ENCODE measurements around the gene SLX4.
"Not testable (repeated sequence)": the region's sequence is repeated elsewhere in the genome, so short reads cannot be mapped to it uniquely, and the experiment has no call there.

SLX4 gene, protein sequence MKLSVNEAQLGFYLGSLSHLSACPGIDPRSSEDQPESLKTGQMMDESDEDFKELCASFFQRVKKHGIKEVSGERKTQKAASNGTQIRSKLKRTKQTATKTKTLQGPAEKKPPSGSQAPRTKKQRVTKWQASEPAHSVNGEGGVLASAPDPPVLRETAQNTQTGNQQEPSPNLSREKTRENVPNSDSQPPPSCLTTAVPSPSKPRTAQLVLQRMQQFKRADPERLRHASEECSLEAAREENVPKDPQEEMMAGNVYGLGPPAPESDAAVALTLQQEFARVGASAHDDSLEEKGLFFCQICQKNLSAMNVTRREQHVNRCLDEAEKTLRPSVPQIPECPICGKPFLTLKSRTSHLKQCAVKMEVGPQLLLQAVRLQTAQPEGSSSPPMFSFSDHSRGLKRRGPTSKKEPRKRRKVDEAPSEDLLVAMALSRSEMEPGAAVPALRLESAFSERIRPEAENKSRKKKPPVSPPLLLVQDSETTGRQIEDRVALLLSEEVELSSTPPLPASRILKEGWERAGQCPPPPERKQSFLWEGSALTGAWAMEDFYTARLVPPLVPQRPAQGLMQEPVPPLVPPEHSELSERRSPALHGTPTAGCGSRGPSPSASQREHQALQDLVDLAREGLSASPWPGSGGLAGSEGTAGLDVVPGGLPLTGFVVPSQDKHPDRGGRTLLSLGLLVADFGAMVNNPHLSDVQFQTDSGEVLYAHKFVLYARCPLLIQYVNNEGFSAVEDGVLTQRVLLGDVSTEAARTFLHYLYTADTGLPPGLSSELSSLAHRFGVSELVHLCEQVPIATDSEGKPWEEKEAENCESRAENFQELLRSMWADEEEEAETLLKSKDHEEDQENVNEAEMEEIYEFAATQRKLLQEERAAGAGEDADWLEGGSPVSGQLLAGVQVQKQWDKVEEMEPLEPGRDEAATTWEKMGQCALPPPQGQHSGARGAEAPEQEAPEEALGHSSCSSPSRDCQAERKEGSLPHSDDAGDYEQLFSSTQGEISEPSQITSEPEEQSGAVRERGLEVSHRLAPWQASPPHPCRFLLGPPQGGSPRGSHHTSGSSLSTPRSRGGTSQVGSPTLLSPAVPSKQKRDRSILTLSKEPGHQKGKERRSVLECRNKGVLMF (N-terminal part only)

GRCh38 chr16:3611146-3611975 lies at the start of gene SLX4:
TSS of gene SLX4 (minus strand) at chr16:3611606. CDS start at chr16:3608964, 2,642 bp downstream.
- peak within 1 kb of the TSS; percentile 89 for H3K27ac Mint-ChIP-seq
- peaks cover 58% of the 10 kb centered on the region for H3K4me1 Mint-ChIP-seq
- no peaks in the 10 kb centered on the region for H3K36me3 Mint-ChIP-seq
- H3K4me3 Mint-ChIP-seq, result peak within 1 kb of the TSS; percentile 99
- no peaks in the 10 kb centered on the region for H3K9me3 Mint-ChIP-seq
- no peaks in the 10 kb centered on the region for H3K27me3 Mint-ChIP-seq

GRCh38 chr16:3659251-3659650 lies 47.8 kb upstream of the SLX4 start:
- Mint-ChIP-seq H3K4me1 (peaks cover 8% of the 10 kb centered on the region), H3K27me3 (no peaks in the 10 kb centered on the region), H3K27ac (peak overlapping the region; percentile 25), H3K4me3 (no peak overlapping the region), H3K9me3 (no peaks in the 10 kb centered on the region), H3K36me3 (peaks cover 6% of the 10 kb centered on the region)

GRCh38 chr16:3656491-3657468 lies 45.4 kb upstream of the SLX4 start:
- Mint-ChIP-seq H3K4me1 (peaks cover 10% of the 10 kb centered on the region), H3K36me3 (peaks cover 6% of the 10 kb centered on the region)

DNA sequence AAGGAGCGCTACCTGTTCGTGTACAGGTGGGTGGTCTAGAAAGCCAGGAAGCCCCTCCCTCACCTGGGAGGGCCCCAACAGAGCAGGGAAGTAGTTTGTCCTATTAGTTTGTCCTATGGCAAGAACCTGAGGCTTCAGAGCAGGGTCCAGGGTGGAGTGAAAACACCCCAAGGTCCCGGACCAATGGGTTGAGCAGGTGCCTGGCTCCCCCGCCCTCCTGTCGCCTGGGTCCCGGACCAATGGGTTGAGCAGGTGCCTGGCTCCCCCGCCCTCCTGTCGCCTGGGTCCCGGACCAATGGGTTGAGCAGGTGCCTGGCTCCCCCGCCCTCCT lies 44.7 kb upstream of the SLX4 start:
- not testable (repeated sequence) for H3K36me3 Mint-ChIP-seq, H3K27me3 Mint-ChIP-seq, H3K4me3 Mint-ChIP-seq, H3K4me1 Mint-ChIP-seq, H3K9me3 Mint-ChIP-seq, H3K27ac Mint-ChIP-seq

More at GRCh38 chr16:3656491-3657468, 45.4 kb upstream of the SLX4 start:
- H3K27ac Mint-ChIP-seq, result no peak overlapping the region
- no peak overlapping the region for H3K4me3 Mint-ChIP-seq
- no peaks in the 10 kb centered on the region for H3K27me3 Mint-ChIP-seq
- no peaks in the 10 kb centered on the region for H3K9me3 Mint-ChIP-seq

- Mint-ChIP-seq H3K27ac (no peak overlapping the region), H3K9me3 (no peaks in the 10 kb centered on the region), H3K4me1 (peaks cover 7% of the 10 kb centered on the region), H3K4me3 (no peak overlapping the region), H3K36me3 (peaks cover 4% of the 10 kb centered on the region), H3K27me3 (no peaks in the 10 kb centered on the region)
Measured at GRCh38 chr16:3655396-3656159, 44.2 kb upstream of the SLX4 start.

GRCh38 chr16:3655030-3655395 lies 43.6 kb upstream of the SLX4 start:
- Mint-ChIP-seq H3K36me3 (peaks cover 4% of the 10 kb centered on the region), H3K4me1 (peaks cover 7% of the 10 kb centered on the region)

DNA sequence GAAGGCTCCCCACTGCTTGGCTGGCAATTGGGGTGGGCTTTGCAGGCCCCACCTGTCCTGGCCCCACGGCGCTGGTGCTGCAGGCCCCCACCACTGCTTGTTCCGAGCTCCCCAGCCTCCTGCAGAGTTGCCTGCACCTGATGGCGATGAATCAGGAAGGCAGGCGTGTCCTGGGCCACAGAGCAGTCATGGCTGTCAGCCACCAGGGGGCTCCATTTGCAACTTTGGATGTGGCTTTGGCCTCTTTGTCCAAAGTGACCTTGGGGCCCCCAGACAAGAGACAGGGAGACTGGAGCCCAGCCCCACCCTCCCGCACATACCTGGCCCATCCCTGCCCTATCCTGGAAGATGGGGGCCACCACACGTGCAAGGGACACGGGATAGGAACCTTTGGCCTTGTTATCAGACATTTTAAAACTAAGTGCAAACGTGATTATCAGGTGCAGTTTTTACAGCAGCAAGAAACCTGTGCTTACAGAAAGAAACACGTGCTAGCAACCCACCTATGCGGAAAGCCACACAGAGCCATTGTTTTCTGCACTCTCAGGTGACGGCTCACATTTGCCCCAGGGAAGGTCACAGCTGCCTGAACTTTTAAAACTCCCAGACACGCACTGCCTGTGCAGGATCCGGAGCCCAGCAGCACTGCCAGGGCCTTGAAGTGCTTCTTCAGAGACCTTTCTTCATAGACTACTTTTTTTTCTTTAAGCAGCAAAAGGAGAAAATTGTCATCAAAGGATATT lies 43.0 kb upstream of the SLX4 start, which contains the start of gene DNASE1:
Gene DNASE1 (plus strand): TSS at position 443 of the 743 bp plus-strand sequence. CDS start 683 bp downstream, outside the sequence.
- Mint-ChIP-seq H3K27me3 (no peaks in the 10 kb centered on the region), H3K27ac (peak within 1 kb of the TSS; percentile 12), H3K4me3 (no peak within 1 kb of the TSS), H3K4me1 (peaks cover 7% of the 10 kb centered on the region), H3K9me3 (no peaks in the 10 kb centered on the region), H3K36me3 (peaks cover 4% of the 10 kb centered on the region)

More at GRCh38 chr16:3655030-3655395, 43.6 kb upstream of the SLX4 start:
- Mint-ChIP-seq H3K4me3 (no peak overlapping the region), H3K27me3 (no peaks in the 10 kb centered on the region), H3K27ac (no peak overlapping the region), H3K9me3 (no peaks in the 10 kb centered on the region)

GRCh38 chr16:3652373-3653195 lies 41.2 kb upstream of the SLX4 start:
- H3K36me3 Mint-ChIP-seq, result peaks cover 4% of the 10 kb centered on the region
- H3K27ac Mint-ChIP-seq, result no peak overlapping the region
- no peaks in the 10 kb centered on the region for H3K9me3 Mint-ChIP-seq
- H3K27me3 Mint-ChIP-seq, result no peaks in the 10 kb centered on the region
- H3K4me3 Mint-ChIP-seq, result no peak overlapping the region
- peaks cover 7% of the 10 kb centered on the region for H3K4me1 Mint-ChIP-seq

- Mint-ChIP-seq H3K4me3 (no peak overlapping the region), H3K27ac (no peak overlapping the region), H3K27me3 (no peaks in the 10 kb centered on the region), H3K9me3 (no peaks in the 10 kb centered on the region), H3K4me1 (peaks cover 3% of the 10 kb centered on the region), H3K36me3 (peaks cover 1% of the 10 kb centered on the region)
Measured at GRCh38 chr16:3651461-3652372, 40.3 kb upstream of the SLX4 start.

- Mint-ChIP-seq H3K36me3 (peaks cover 1% of the 10 kb centered on the region), H3K9me3 (no peaks in the 10 kb centered on the region), H3K27ac (peak overlapping the region; percentile 32), H3K4me3 (no peak overlapping the region), H3K4me1 (peaks cover 3% of the 10 kb centered on the region), H3K27me3 (no peaks in the 10 kb centered on the region)
Measured at GRCh38 chr16:3650631-3651265, 39.3 kb upstream of the SLX4 start.

GRCh38 chr16:3646348-3646920 lies 35.0 kb upstream of the SLX4 start:
- no peak overlapping the region for H3K4me3 Mint-ChIP-seq
- peak overlapping the region; percentile 53 for H3K27ac Mint-ChIP-seq
- H3K9me3 Mint-ChIP-seq, result no peaks in the 10 kb centered on the region
- H3K27me3 Mint-ChIP-seq, result no peaks in the 10 kb centered on the region
- H3K36me3 Mint-ChIP-seq, result no peaks in the 10 kb centered on the region
- H3K4me1 Mint-ChIP-seq, result no peaks in the 10 kb centered on the region

All from activated naive CD4-positive, alpha-beta T cell treated with anti-CD3 and anti-CD28 coated beads, Interleukin-2, amount 50 U/mL, for 24 hours (primary cell).